Peyer's patch (tissue), 4 donors: ENCODE measurements around the gene SORBS2.

ENCODE experiments used
- CTCF ChIP-seq, 6 experiments: fragments of 450-650 bp in 4 of 6; fragments of 200-600 bp in 2 of 6; sonication (generic) in 1 of 6; IDR thresholded peaks; one replicate each; pipeline ENCODE4 v1.5.1; 2017 to 2019; ENCODE audit warnings: antibody characterized with exemption in 6 of 6, mild to moderate bottlenecking in 3 of 6, moderate library complexity in 1 of 6
- POLR2A ChIP-seq, 2 donors: fragments of 450-650 bp; IDR thresholded peaks; one replicate each; pipeline ENCODE4 v1.5.1; 2017; ENCODE audit warnings: antibody characterized with exemption in 2 of 2, mild to moderate bottlenecking in 2 of 2, moderate library complexity in 2 of 2

GRCh38 chr4:185723631-185724260 is 88.2 kb downstream of the SORBS2 start:
- no peak for TF ChIP-seq POLR2A (IDR thresholded peaks at IDR 0.05)
- no peak for TF ChIP-seq CTCF (IDR thresholded peaks at IDR 0.05)
